Measurements from ENCODE around the gene AFDN.

Gene AFDN

DNA sequence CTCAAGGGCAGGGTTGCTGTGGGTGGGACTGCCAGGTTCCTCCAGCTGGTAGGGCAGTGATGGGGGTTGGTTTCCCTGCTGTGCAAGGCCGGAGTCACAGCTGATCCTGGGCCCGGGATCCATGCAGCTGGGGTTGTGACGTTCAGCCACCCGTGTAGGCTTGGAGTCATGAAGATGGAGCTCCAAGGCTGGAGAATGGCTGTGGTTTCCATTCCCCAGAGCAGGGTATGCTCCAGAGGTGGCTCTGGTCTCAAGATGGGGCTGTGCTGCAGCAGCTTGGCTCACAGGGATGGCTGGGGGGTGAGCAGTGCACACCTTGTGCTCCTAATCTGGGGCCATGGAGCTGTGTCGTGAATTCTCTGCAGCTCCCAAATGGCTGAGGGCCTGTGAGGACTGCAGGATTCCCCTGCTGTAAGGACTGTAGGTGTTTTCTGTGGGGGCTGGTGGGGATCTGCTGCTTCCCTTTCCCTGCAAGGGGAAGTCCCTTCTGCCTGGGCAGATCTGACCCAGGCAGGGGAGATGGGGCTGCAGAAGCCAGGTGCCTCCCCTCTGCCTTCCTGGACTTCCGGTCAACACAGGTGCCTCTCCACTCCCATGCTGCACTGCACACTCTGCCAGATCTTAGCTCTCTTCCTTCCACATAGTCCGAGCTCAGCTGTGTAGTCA, 186.7 kb downstream of the AFDN start:
- in situ Hi-C loops (cut with HindIII; ENCODE audit: low pct_unique_long_range_greater_than_20kb, low sequenced_read_pairs) = no loop called here
- no peak for TF ChIP-seq JUND (IDR thresholded peaks at IDR 0.05; ENCODE audit: low read depth)
- no peak for DNase-seq (ENCODE audit: low read depth in 1 of 2, low spot score in 1 of 2)

DNA sequence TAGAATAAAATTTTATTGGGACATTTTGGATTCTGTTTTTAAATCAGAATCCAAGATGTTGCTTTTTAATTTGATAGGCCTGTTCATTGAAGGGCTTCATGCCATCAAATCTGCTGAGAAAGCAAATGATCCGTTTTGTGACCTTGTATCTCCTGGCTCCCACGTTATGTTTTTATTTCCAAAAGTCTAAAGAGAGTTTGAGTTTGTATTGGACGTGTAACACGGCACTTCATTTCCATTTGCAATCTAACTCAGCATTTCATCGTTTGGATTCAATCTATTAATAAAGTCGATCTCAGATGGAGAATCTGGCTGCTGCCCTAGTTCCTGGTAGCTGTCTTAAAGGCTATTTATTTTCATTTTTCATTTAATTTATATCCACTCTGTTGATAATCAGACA, 187.7 kb downstream of the AFDN start:
- no peak for TF ChIP-seq JUND (IDR thresholded peaks at IDR 0.05; ENCODE audit: low read depth)
- in situ Hi-C loops (cut with HindIII; ENCODE audit: low pct_unique_long_range_greater_than_20kb, low sequenced_read_pairs) = no loop called here
- no peak for DNase-seq (ENCODE audit: low read depth in 1 of 2, low spot score in 1 of 2)

DNA sequence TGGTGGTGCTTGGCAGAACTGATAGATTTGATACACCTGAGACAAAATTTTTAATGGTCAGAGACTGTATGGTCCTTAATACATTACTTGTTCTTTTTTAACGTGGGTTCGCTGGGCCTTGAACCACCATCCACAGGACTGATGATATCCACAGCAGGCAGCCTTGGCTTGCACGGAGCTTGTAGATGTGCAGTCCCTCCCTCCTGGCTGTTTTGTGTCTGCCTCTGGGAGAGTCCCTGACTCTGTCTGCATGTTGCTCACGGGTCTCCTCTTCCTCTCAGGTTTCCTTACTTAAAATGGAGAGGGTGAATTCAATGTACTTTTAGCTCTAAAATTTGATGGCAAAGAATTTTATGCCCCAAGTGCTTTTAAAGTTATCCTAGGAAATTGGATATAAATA, 188.3 kb downstream of the AFDN start:
- DNase-seq (ENCODE audit: low read depth in 1 of 2, low spot score in 1 of 2) = no peak
- no peak for TF ChIP-seq JUND (IDR thresholded peaks at IDR 0.05; ENCODE audit: low read depth)
- in situ Hi-C loops (cut with HindIII; ENCODE audit: low pct_unique_long_range_greater_than_20kb, low sequenced_read_pairs) = no loop called here

DNA sequence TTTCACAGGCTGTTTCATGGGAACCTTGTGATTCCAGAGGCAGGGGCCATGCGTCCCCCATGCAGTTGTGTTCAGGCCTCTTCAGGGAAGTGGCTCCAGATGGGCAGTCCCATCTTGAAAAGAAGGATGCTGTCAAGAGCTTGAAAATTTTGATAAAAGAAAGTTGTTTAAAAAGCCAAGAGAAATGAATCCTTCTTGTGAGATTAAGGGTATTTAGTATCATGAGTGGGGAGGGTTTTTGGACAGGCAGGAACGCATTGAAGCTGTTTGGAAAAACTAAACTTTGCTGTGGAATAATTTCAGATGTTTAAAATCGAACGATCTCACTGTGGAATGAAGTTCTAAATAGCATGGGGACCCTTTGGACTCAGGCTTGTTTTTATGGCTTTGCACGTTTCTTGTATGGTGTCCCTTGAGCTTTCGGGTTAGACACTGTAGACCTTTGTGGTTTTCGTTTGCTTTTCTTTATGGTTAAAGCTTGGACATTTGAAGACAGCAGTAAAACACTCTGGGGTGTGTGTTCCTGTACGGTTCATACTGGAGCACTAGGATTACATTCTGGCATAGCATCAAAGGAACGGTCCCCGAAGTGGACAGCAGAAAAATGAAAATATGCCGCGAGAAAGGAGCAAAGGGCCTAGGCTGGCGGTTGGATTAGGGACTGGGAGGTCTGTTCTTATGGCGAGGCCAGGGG, 188.9 kb downstream of the AFDN start:
- in situ Hi-C loops (cut with HindIII; ENCODE audit: low pct_unique_long_range_greater_than_20kb, low sequenced_read_pairs) = no loop called here
- DNase-seq (ENCODE audit: low read depth in 1 of 2, low spot score in 1 of 2) = no peak

DNA sequence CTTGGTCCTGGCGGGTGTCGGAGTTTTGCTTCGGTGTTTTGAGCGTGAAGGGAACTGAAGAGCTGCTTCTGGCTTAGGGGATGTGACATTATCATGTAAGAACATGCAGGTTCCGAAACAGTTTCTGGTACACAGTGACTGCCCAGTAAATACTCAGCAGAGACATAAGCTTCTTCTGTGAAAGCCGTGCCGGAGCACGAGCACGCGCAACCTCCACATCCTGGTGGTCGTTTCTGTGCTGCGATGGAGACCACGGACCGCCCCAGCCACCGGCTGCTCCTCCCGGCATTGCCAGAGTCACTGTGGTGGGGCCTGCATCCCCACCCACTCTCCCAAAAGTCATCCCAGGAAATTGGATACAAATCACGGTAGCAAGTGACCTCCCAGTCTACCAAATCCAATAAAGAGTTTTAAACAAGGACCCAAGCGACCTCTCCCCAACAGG, 189.5 kb downstream of the AFDN start:
- in situ Hi-C loops (cut with HindIII; ENCODE audit: low pct_unique_long_range_greater_than_20kb, low sequenced_read_pairs) = no loop called here
- TF ChIP-seq JUND (IDR thresholded peaks at IDR 0.05; ENCODE audit: low read depth) = no peak
- DNase-seq (ENCODE audit: low read depth in 1 of 2, low spot score in 1 of 2) = no peak

More for the DNA sequence above, 188.9 kb downstream of the AFDN start:
- TF ChIP-seq JUND (IDR thresholded peaks at IDR 0.05; ENCODE audit: low read depth) = no peak

DNA sequence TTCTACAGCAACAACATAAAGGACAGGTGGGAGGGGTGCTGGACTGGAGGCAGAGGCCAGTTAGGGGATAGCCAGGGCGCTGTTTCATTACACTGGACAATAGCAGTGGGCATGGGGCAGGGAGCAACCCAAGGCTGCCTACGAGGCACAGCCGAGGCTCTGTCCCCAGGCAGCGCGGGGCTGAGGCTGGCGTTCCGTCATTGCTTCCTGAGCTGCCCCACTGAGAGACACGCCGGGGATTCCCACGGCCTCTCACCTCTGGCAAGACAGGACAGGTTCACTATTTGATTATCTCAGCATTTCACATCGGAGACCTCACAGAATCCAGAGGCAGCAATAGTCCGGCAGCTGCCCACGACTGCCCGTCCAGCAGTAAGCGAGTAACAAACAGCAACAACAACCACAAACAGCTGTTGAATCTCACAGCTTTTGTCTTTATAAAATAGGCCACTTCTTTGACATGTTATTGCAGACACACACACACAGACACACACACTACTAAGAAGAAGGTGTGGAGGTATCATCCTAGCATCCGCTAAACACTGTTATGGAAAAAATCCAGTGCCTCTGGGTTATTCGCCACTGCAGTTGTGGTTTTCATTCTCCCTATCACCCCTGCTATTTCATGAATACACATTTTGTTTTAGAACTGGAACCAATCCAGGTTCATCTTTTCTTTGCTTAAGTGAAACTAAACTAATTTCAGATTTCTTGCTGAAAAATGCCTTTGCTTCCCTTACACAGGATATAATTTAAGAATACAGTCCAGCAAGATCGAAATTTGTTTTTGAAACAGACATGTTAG, 190.2 kb downstream of the AFDN start:
- no peak for TF ChIP-seq JUND (IDR thresholded peaks at IDR 0.05; ENCODE audit: low read depth)
- DNase-seq (ENCODE audit: low read depth in 1 of 2, low spot score in 1 of 2) = no peak
- in situ Hi-C loops (cut with HindIII; ENCODE audit: low pct_unique_long_range_greater_than_20kb, low sequenced_read_pairs) = no loop called here

DNA sequence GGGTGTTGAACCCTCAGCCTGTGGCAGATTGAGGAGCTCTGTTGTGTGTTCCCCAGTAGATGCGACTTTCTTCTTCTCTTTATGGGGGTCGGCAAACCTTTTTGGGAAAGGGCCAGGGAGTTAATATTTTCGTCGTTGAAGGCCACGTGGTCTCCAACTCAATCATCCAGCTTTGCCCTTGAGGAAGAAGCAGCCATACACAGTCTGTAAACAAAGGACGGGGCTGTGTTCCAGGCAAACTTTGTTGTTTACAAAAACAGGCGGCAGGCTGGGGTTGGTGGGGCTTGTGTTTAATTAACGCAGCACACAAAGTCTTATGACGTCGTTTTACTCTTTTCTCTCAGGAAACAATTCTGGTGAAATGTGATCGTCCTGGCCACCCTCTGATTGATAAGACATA, 190.9 kb downstream of the AFDN start:
- no peak for TF ChIP-seq JUND (IDR thresholded peaks at IDR 0.05; ENCODE audit: low read depth)
- in situ Hi-C loops (cut with HindIII; ENCODE audit: low pct_unique_long_range_greater_than_20kb, low sequenced_read_pairs) = no loop called here
- peak in 1 of 2 experiments; percentile 22 for DNase-seq (ENCODE audit: low read depth in 1 of 2, low spot score in 1 of 2)

DNA sequence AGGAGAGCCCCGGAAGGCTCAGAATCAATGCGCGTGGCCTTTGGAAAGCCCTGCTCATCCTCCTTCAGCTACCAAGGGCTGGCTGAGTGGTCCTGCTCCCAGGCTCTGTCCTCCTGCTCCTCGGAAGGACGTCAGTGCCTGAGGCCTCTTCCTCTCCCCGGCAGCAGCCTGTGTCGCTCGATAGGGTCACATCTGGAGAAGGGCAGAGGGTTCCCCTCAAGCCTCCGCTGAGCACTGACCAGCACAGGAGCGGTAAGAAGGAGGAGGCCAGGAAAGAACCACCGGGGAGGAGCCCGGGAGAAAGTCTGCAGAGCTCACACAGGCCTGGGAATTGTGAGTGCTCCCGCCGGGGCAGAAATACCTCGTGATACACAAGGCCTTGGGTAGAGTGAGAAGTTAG, 192.0 kb downstream of the AFDN start:
- in situ Hi-C loops (cut with HindIII; ENCODE audit: low pct_unique_long_range_greater_than_20kb, low sequenced_read_pairs) = no loop called here
- TF ChIP-seq JUND (IDR thresholded peaks at IDR 0.05; ENCODE audit: low read depth) = no peak
- DNase-seq (ENCODE audit: low read depth in 1 of 2, low spot score in 1 of 2) = no peak

DNA sequence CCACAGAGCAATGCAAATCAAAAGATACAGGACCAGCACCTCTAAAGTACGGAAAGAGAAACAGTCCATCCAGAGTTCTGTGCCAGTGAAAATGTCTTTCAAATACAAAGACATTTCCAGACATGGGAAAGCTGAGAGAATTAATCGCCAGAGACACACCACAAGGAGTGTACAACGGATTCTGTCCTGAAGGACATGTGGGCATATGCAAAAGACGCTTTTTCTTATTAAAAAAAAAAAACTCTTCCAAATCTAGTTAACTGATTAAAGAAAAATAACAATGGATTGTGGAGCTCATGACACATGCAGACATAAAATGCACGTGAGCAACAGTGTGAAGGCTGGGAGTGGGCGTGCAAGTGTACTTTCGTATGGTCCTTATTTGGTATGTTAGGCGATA, 193.5 kb downstream of the AFDN start:
- in situ Hi-C loops (cut with HindIII; ENCODE audit: low pct_unique_long_range_greater_than_20kb, low sequenced_read_pairs) = no loop called here
- no peak for TF ChIP-seq JUND (IDR thresholded peaks at IDR 0.05; ENCODE audit: low read depth)
- DNase-seq (ENCODE audit: low read depth in 1 of 2, low spot score in 1 of 2) = no peak

DNA sequence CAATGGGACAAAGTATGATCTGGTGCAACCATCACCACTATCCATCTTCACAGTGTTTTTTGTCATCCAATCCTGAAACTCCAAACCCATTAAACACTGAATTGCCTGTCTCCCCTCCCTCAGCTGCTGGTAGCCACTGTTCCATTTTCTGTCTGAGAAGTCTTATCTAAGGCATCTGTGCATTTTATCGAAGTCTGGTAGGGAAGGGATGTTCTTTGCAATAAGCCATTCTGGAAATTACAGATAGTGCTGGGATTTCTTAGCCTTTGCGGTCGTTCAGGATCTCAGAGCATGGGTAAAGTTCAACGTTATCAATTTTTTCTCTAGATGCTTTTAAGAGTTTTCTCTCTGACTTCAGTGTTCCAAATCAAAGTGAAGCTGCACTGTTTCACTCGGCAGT, 194.9 kb downstream of the AFDN start:
- in situ Hi-C loops (cut with HindIII; ENCODE audit: low pct_unique_long_range_greater_than_20kb, low sequenced_read_pairs) = no loop called here
- no peak for TF ChIP-seq JUND (IDR thresholded peaks at IDR 0.05; ENCODE audit: low read depth)
- DNase-seq (ENCODE audit: low read depth in 1 of 2, low spot score in 1 of 2) = no peak
